ENCODE measurements around the gene BABAM2. TPM values are rescaled to one million over a fixed set of nuclear protein-coding genes. Genes with fewer than 3 reads are reported as not detected.
A peak's percentile ranks its signal among the peaks of the same experiment; 100 is the strongest.
"Not testable (repeated sequence)": the region's sequence is repeated elsewhere in the genome, so short reads cannot be mapped to it uniquely, and the experiment has no call there.

BABAM2 gene
- total RNA-seq: 25.4 TPM

DNA sequence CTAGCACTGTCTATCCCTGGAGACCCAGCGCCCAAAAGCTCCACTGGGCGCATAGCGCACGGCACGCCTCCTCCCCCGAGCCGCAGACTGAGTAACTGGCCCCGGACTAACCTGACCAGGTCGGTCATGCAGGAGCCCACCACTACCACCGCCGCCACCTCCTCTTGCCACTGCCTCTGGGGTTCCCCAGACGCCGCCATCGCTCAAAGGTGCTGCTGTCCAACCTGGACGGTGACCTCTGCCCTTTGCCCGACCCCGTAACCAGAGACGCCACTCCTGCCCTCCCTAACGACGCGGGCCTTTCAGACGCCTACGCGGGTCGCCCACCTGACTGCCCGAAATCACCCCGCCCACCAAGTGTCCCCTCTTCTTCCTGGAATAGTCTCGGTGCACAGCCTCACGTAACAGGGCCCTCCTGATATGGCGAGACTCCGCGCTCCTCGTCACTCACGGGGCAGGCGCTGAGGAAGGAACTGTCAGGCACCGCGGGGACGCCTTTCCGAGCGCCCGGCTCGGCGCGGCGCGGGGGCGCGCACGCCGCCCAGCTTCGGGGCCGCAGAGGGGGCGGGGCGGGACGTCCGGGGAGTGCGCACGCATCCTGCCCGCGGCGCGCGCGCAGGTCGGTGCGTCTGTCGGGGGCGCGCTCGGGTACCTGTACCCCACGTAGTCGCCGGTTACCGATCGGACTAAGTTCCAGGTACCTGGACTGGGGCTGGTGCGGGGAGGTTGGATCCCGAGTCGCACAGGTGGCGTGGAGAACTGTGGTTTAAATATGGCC lies at the start of gene BABAM2, which contains the start of gene RBKS:
BABAM2 (plus strand) TSS at position 584 of the 778 bp plus-strand sequence. CDS start 3,828 bp downstream, outside the sequence.
RBKS (minus strand) TSS at position 242 of the 778 bp plus-strand sequence; CDS start at position 200, 42 bp downstream.
- DNase-seq: peak; percentile 83

DNA sequence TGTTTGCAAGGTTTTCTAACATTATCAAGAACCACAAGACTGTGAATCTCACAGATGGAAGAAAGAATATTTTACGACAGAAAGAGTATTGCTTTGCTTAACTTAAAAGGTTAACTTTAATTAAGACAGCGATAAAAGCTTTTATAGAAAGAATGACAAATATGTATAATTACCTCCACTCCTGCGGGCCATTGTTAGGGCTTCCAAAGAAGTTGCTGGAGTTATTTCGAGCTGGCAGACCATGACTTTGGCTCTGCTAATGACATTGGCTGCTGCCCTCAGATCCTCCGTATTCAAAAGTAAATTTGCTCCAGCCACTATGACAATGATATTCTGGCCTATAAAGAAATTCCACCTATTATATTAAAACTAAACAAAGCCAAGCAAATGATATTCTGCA lies 47.6 kb upstream of the BABAM2 start:
- DNase-seq: no peak

DNA sequence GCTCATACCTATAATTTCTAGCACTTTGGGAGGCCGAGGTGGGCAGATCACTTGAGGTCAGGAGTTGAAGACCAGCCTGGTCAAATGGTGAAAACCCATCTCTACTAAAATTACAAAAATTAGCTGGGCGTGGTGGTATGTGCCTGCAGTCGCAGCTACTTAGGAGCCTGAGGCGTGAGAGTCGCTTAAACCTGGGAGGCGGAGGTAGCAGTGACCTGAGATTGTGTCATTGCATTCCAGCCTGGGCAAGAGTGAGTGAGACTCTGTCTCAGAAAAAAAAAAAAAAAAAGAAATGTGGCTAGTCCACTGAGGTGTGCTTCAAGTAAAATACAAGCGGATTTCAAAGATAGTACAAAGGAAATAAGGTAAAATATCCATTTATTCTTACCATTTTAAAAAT lies 46.5 kb upstream of the BABAM2 start:
- no peak for DNase-seq

DNA sequence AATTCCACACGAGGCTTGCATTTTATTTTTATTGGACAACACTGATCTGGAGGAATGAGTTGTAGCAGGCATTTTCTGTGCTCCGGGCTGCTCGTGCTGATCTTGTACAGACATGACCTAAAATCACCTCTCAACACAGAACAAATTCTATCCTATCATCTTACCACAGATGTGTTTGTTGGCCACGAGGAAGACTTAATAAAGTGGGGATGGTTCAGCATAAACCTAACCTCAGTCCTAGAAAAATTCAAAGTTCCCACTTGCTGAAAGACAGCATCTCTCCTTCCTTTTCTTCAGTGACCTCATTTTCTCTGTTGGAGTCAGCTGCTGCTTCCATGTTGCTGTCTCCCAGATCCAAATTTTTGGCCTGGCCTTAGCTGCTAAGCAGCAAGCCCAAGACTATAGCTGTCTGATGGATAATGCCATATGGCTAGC lies 45.7 kb upstream of the BABAM2 start:
- no peak for DNase-seq

DNA sequence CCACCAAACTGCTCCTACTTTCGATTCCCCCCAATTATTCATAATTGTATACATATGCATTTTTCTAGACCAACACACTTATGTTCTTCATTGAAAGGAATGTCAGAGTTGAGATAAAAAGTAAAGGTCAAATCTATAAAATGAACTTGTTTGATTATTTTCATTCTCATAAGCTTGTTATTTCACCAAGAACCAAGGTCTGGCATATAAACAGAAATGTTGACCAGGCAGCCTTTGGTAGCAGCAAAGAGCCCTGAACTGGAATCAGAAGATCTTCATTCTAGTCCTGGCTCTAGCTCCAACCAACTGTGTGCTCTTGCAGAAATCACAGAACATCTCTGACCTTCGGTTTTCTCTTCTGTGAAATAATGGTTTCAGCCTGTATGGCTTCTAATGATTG lies 43.2 kb upstream of the BABAM2 start:
- DNase-seq: no peak

DNA sequence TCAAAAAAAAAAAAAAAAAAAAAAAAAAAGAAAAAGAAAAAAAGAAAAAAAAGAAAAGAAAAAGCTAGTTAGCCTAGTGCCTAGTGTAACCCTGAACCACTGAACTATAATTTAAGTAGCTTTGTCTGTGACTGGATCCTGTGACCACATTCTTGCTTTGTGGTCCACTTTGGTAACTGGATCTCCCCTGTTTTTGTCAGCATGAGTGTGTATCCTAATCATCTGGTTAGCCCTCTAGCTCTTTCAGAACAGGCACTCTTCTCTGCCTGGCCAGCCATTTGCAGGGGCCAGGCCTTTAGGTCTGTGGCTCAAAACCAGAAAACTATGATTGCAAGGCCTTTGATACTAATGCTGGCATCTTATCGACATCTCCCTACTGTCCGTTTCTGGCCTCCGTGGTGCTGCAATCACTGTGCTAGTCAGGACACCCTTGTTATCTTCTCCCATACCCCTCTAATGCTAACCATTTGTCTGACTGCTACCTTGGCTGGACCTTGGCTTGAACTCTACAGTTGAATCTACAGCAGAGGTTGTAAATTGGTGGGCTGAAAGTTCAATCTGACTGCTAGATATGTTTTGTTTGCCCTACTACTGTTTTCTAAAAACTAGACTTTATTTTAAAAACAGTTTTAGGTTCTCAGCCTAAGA lies 40.8 kb upstream of the BABAM2 start:
- no peak for DNase-seq

DNA sequence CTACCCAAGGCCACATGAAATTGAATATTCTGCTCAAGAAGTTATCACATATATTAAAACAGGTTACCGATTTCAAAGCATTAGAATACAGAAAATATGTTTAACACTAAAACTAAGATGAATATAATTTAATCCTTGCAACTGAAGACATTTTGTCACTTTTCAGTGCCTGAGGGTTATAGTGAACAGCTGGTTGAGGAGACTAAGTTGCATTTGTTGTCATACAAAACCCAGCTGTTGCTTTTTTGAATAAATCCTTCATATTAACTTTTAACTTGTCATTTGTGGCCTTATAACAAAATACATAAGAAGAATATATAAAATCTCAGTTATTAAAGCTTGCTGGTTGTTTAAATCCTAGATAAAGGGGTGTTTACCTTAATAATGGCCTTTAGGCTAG lies 37.8 kb upstream of the BABAM2 start:
- DNase-seq: no peak

DNA sequence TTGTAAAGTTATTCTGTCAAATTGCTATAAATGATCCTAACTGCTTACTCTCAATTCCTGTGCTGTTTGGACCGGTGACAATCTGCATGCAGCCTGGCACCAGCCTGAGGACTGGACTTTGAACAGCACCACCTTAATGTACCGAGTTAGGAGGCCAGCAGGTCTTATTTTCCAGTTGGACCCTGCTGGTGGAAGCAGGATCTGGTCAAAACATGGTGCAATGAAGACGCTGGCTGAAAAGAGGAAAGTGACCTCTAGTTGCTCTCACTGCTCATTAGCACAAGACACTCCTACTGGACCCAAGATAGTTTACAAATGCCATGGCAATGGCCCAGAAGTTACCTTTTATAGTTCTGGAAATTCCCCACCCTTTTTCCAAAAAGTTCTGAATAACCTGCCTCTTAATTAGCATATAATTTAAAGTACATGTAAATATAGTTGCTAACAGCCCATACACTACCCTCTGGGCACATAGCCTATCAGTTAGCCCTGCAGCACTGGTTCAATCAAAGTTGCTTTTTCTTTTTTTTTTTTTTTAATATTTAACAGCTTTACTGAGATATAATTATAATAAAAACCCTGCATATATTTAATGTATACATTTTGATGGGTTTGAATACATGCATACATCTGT lies 36.2 kb upstream of the BABAM2 start:
- DNase-seq: no peak

DNA sequence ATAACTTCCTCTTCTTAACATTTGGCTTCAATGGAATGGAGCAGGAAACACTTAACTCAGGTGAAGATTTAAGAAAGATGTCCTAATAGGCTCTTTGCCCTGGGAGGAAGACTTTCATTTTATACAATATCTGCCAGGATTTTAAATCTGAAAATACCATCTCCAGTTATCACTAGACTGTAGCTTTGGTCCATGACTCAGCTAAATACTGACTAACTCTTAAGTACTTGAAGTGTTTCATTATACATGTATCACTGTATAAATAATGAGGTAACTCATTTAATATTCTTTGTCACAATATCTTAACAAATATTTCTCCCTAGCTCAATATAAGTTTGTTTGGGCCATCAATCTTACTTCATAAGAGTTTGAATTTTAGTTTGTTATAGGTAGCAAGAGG lies 35.1 kb upstream of the BABAM2 start:
- no peak for DNase-seq

DNA sequence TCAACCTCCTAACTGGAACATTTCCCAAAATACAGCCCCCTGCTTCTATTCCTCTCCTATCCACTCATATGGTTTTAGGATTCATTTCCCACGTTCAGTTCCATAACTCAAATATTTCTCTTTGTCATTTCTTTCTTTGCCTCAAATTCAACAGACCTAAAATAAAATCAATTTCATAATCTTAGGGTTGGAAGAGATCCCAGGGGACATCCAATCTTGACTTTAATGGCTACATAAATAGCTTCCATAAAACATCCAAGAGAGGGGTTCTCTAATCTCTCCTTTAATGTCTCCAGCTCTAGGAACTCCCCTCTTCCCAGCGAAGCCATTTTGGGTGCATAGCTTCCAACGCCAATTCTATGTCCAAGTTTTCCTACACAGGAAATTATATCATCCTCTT lies 34.1 kb upstream of the BABAM2 start:
- DNase-seq: no peak

DNA sequence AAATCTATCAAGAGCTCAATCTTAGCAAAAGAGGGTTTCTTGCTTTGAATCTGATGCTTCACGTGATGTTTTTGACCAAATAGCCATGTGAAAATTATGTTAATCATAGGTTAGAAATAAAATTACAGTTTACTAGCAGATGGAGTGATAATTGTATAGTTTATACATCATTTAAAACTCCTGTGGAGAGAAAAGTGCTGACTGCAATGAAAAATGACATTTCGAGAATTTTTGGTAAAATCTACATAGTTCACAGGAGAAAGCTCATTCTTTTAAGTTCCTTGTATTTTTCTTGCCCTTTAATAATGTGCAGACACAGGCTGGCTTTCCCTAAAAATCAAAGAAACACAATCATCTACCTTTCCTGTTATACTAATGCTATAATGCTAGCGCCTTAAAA lies 33.6 kb upstream of the BABAM2 start:
- DNase-seq: no peak

DNA sequence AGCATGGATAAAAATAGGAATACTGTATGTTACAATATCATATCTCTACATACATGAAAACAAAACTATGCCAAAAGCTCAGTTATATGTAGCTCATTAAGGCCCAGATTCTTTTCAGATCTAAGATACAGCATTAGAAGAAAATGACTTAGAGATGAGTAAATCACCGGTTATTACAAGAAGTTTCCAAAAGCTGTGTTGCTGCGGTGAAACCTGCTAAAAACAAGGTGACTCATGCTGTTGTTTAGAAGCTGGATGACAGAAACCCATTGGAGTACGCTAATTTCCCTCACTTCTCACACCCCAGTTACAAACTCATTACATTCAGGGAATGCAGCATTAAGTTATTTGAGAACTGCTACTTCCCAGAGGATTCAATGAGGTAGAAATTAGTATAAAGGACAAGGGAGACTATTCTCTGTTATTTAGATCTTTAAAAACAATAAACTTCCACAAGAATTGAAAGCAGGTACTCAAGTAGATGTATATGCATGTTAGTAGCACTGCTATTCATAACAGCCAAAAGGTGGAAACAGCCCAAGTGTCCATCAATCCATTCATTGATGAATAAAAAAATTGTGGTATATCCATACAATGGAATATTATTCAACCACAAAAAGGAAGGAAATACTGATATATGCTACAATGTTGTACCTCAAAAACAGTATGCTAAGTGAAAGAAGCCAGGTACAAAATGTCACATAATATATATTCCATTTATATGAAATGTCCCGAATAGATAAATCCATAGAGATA lies 32.9 kb upstream of the BABAM2 start:
- DNase-seq: no peak

DNA sequence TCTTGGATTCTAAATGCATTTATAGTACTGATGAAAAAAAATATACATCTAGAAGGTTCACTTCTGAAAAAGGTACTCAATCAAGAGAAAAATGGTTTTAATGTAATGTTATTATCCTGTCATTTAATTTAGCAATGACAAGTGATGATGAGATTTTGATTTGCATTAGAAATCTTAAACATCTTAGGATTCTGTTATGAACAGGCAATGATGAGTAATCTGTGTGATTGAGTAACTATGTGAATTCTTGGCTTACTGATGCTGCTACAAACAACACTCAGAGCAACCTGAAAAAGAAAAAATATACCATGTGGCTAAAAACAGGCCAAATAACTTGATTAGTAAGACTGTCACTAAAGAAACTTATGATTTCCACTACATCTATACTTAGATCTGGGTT lies 30.4 kb upstream of the BABAM2 start:
- no peak for DNase-seq

DNA sequence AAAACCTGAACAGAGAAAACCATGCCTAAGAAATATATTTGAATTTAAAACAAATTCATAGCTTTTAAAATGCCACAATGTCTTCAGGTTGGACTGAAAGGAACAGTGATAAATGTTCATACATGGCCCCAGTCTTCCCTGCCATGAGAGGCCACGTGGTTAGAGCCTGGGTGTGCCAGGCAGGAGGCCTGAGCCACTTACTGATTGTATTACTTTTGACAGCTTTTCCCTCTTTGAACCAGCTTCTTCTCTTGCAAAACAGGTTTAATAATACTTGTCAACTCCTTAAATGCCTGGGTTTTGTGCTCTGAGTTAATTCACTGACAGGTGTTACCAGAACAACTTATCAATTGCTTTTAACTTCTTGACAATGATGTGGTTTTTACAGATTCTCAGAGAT lies 27.4 kb upstream of the BABAM2 start:
- no peak for DNase-seq

DNA sequence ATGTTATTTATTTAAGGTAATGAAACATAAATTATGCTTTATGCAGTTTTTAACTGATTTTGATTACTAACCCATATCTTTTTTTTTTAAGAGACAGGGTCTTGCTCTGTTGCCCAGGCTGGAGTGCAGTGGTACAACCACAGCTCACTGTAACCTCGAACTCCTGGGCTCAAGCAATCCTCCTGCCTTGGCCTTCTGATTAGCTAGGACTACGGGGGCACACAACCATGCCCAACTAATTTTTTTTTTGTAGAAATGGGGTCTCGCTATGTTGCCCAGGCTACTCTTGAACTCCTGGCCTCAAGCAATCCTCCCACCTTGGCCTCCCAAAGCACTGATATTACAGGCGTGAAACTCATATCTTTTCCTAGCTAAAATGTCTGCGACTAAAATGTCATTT lies 26.6 kb upstream of the BABAM2 start:
- not testable (repeated sequence) for DNase-seq

DNA sequence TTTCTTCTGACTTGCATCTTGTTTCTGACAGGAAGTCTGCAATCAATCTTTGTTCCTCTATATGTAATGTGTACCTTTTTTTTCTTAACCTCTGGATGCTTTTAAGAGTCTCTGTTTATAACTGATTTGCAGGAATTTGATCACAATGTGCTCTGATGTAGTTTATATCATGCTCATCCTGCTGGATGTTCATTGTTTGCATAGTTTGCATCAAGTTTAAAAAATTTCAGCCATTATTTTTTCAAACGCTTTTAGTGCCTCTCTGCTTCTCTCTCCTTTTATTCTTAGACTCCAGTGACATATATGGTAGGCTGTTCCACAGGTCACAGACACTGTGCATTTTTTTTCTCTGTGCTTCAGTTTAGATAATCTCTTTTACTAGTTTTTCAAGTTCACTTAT lies 24.3 kb upstream of the BABAM2 start:
- DNase-seq: no peak

DNA sequence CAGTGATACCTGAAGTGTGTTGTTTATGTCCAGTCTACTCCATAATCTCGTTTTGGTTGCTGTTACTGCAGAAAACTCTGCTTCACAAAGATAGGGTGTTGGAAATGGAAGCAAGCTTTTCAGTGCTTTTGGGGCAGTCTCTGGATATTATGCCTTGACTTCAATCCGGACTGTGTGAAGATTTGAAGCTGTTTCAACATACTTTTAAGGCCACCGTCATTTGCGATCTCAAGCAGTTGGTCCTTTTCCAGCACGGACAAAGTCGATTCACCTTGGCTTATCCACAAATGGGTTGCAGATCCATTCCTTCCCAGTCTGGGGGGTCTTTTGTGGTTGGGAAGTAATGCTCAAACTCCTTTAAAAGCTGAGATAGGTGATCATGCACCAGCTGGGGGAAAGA lies 20.8 kb upstream of the BABAM2 start:
- DNase-seq: no peak

DNA sequence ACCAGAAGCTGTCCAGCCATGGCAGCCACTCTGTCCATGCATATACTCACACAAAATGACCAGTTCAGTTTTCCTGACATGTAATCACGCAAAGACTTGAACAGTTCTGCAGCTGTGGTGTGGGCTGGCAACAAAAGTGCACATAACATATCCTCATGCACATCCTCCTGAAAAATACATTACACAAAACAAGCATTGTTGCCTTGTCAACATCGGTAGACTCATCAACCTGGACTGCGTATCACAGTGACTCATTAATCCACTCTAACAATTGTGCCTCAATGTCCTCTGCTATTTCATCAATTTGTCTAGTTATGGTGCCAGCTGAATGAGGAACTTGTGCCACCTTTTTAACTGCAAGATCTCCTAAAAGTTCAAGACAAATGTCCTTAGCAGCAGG lies 19.8 kb upstream of the BABAM2 start:
- no peak for DNase-seq

DNA sequence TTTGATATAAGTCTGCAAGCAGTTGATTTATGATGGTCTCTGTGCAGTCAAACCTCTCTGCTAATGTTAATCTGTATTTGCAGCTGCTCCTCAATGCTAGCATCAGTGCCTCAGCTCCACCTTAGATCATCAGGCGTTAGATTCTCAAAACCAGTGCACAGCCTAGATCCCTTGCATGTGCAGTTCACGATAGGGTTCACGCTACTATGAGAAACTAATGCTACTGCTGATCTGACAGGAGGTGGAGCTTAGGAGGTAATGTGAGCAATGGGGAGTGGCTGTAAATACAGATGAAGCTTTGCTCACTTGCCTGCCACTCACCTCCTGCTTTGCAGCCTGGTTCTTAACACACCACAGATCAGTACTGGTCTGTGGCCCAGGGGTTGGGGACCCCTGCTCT lies 18.7 kb upstream of the BABAM2 start:
- no peak for DNase-seq

DNA sequence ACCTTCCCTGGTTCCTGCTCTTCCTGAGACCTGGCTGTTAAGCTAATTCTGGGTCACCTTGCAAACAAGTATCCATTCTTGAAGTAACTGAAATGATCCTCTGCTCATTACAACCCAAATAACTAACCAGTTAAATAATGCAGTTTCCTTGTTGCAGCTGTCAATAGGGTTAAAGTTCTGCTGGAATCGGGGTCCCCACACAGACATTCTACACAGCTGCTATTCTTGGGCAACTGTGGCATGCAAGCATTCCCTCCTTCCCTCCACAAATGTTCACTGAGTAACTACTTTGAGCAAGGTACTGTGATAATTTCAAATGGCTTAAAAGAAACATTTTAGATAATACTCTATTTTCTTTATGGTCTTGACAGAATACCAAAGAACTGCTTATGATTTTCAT lies 17.4 kb upstream of the BABAM2 start:
- no peak for DNase-seq

DNA sequence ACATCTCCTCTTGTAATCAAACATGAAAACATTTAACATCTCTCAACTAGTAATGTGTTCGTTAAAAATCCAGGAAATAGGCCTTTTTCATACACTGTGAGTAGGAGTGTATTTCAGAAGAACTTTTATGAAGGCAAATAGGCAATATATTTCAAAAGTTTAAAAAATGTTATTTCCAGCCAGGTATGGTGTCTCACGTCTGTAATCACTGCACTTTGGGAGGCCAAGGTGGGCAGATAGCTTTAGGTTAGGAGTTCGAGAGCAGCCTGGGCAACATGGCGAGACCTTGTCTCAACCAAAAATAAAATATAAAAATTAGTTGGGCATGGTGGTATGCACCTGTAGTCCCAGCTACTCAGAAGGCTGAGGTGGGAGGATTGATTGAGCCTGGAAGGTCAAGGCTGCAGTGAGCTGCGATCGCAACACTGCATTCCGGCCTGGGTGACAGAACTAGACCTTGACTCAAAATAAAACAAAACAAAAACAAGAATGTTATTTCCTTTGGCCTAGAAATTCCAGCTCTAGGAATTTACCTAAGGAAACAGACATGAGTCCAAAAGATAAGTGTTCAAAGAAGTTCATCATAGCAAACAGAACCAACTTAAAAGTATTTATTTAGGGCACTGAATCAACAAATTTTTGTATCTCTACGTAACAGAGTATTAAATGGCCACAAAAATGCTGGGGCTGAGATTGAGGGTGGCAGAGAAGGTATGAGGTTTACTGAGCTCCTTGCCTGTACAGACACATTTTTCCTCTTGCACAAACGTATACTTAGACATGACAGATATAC lies 15.2 kb upstream of the BABAM2 start:
- no peak for DNase-seq

DNA sequence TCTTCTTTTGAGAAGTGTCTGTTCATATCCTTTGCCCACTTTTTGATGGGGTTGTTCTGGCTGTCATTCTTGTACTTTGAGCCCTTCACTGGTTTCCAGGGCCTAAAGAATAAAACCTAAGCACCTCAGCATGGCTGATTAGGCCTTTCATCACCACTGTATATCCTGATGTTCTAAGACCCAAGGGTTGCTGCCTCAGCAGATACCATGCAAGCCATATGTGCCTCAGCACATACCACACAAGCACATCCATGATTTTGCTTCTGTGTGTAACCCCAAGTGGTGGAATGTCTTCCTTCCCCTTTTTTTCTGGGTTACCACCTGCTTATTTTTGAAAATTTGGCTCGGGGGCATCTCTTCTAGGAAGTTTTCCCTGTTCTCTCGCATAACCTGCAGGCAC lies 11.7 kb upstream of the BABAM2 start:
- no peak for DNase-seq

Measured in skin of body (tissue), 2 donors.